ENCODE results near the gene OSTF1. TPM values are rescaled to one million over a fixed set of nuclear protein-coding genes. Genes with fewer than 3 reads are reported as not detected.

Gene OSTF1
- total RNA-seq, 1 experiment from 2014 or later = 30.7 TPM

DNA sequence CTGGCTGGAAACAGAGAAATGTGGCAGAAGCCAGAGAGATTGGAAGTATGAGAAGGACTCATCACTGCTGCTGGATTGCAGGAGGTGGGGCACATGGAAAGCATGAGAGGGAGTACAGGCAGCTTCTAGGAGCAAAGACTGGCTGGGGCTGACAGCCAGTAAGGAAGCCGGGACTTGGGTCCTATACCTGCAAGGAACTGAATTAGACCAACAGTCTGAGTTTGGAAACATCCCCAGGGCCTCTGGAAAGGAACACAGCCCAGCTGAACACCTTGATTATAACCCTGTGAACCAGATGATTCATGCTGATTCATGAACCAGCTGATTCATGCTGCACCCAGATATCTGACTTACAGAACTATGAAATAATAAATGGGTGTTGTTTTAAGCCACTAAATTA, 93.4 kb downstream of the OSTF1 start:
- in situ Hi-C loops (cut with HindIII; ENCODE audit: low pct_unique_long_range_greater_than_20kb, low sequenced_read_pairs) = no loop called here
- DNase-seq (ENCODE audit: low read depth, low spot score) = no peak

DNA sequence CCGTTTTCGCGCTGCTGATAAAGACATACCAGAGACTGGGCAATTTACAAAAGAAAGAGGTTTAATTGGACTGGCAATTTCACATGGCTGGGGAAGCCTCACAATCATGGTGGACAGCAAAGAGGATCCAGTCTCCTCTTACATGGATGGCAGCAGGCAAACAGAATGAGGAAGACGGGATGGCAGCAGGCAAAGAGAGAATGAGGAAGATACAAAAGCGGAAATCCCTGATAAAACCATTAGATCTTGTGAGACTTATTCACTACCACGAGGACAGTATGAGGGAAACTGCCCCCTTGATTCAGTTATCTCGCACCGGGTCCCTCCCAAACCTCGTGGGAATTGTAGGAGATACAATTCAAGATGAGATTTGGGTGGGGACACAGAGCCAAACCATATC, 95.0 kb downstream of the OSTF1 start:
- no peak for DNase-seq (ENCODE audit: low read depth, low spot score)
- in situ Hi-C loops (cut with HindIII; ENCODE audit: low pct_unique_long_range_greater_than_20kb, low sequenced_read_pairs) = no loop called here

DNA sequence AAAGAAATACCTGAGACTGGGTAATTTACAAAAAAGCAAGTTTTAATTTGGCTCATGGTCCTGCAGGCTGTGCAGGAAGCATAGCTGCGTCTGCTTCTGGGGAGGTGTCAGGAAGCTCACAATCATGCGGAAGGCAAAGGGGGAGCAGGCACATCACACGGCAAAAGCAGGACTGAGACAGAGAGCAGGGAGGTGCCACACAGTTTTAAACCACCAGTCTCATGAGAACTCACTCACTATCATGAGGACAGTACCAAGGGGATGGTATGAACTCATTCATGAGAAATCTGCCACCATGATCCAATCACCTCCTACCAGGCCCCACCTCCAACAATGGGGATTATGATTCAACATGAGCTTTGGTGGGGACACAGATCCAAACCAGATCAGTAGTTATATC, 96.2 kb downstream of the OSTF1 start:
- DNase-seq (ENCODE audit: low read depth, low spot score) = no peak
- in situ Hi-C loops (cut with HindIII; ENCODE audit: low pct_unique_long_range_greater_than_20kb, low sequenced_read_pairs) = no loop called here

DNA sequence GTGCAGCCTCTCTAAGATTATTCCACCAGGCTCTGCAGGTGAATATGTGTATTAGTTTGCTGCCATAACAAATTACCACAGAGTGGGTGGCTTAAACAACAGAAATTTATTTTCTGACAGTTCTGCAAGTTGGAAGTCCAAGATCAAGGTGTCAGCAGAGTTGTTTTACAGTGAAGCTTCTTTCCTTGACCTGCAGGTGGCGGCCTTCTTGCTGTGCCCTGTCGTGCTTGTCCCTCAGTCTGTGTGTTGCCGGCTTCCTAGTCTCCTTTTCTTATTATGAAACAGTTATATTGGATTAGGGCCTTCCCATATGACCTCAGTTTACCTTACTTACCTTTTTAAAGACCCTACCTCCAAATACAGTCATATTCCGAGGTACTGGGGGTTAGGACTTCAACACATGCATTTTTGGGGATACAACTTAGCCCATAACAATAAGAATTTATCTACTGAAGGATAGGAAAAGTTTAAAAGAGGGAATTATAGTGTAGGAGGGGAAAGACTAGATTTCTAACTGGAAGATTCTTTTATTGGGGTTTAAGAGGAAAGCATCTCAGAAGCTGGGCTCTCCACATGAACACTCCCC, 97.4 kb downstream of the OSTF1 start:
- DNase-seq (ENCODE audit: low read depth, low spot score) = peak; percentile 72
- in situ Hi-C loops (cut with HindIII; ENCODE audit: low pct_unique_long_range_greater_than_20kb, low sequenced_read_pairs) = no loop called here

DNA sequence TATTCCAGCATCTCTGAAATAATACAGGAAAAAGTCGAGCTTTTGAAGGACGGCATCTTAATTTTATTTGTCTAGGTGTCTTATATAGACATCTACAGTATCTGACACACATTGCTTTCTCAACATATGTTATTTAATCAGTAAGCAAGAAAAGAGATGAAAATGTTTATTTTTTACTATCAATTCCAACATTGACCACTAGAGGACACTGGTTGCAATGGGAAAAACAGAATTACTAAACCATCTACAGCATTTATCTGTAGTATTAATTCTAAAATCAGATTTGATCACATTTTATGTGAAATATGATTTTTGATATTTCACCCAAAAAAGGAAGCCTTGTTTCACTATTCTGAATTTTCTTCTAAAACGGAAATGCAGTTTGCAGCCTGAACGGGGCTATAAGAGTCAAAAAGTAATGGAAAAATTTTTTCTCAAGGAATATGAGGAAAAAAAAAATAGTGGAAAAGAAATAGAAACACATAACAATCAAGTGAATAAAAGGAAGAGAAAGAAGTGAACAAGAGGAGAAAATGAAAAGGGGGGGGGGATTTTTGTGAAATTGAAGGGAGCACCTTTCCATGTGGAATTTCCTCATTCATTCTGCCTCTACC, 98.6 kb downstream of the OSTF1 start:
- DNase-seq (ENCODE audit: low read depth, low spot score) = peak; percentile 45
- in situ Hi-C loops (cut with HindIII; ENCODE audit: low pct_unique_long_range_greater_than_20kb, low sequenced_read_pairs) = no loop called here

DNA sequence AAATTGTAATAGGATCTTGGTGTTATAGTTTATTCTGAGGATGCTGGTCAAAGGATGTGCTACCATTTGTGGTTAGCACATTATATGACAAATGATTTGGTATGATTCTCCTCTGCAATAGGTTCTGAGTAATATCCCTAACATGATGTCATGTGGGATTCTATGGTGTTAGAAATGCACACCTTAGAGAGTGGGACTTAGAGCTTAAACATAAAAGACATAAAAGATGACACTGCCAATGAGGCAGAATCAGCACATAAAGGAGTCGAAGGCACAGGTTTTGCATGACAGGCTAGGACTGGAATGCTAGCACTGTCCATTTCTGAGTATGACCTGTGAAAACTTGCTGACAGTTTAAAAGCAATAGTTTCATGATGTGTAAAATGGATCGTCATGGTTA, 100.4 kb downstream of the OSTF1 start:
- in situ Hi-C loops (cut with HindIII; ENCODE audit: low pct_unique_long_range_greater_than_20kb, low sequenced_read_pairs) = no loop called here

DNA sequence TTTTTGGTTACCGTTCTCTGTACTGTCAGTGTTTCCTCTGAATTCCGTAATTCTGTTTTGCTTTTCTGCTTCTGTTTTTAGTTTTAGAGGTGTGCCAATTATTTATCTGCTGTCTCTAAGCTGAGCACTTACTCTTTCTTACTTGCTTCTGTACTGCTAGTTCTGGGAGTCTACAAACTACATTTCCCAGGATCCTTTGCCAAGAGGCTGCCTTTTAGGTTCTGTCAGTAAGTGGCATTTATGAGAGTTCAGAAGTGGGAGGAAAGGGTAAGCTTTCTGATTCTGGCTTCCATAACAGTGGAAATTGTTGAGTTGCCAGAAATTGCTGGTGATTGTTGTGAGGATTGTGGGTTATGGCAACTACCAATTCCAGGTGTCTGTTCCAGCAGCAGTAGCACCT, 102.4 kb downstream of the OSTF1 start:
- in situ Hi-C loops (cut with HindIII; ENCODE audit: low pct_unique_long_range_greater_than_20kb, low sequenced_read_pairs) = no loop called here
- DNase-seq (ENCODE audit: low read depth, low spot score) = peak; percentile 55

More for the DNA sequence above, 100.4 kb downstream of the OSTF1 start:
- DNase-seq (ENCODE audit: low read depth, low spot score) = no peak

Small RNAs within 50 kb of the gene (small RNA-seq; reads per million reads assigned to genes)
- gene RF00019 = 0 reads per million in 2 experiments

Other genes starting within 250 kb of the OSTF1 start
- 0.03 and 0.16 TPM in 2 replicates for gene TRPM6, start 200.6 kb upstream of the OSTF1 start, total RNA-seq (2014; rRNA removed; shearing (Covaris generic))
- 4.2 and 6.1 TPM in 2 replicates for gene C9orf40, start 135.6 kb upstream of the OSTF1 start, total RNA-seq (2014; rRNA removed; shearing (Covaris generic))
- 27.2 and 29.4 TPM in 2 replicates for gene CARNMT1, start 60.2 kb upstream of the OSTF1 start, total RNA-seq (2014; rRNA removed; shearing (Covaris generic))
- 16.0 and 20.9 TPM in 2 replicates for gene NMRK1, start 359 bp upstream of the OSTF1 start, total RNA-seq (2014; rRNA removed; shearing (Covaris generic))

All from SK-MEL-5 (cell line).